Measurements from ENCODE around the gene BPIFB4. TPM values are rescaled to one million over a fixed set of nuclear protein-coding genes. Genes with fewer than 3 reads are reported as not detected.

Gene BPIFB4
- total RNA-seq, 2 experiments from 2014 or later = not detected

- H3K27ac Mint-ChIP-seq = no peak overlapping the region
- peaks cover 6% of the 10 kb centered on the region for H3K4me1 ChIP-seq (ENCODE audit: insufficient read depth, low read length)
- H3K36me3 ChIP-seq (ENCODE audit: insufficient read depth, low read length) = no peaks in the 10 kb centered on the region
- no peak for TF ChIP-seq CTCF (IDR thresholded peaks at IDR 0.05)
- no peaks in the 10 kb centered on the region for H3K27me3 ChIP-seq (ENCODE audit: control insufficient read depth in 1 of 2, insufficient read depth in 2 of 2, low read length in 2 of 2)
- no peak overlapping the region for H3K27ac ChIP-seq (ENCODE audit: low read depth in 1 of 2, low read length in 2 of 2)
- H3K27me3 Mint-ChIP-seq = no peaks in the 10 kb centered on the region
- ChIA-PET CTCF (no interaction called here), POLR2A (no interaction called here)
- no peak for DNase-seq
- no peak for ATAC-seq (ENCODE audit: poor library complexity)
- peaks cover 11% of the 10 kb centered on the region for H3K4me1 Mint-ChIP-seq (ENCODE audit: low read depth)
- no peaks in the 10 kb centered on the region for H3K36me3 Mint-ChIP-seq (ENCODE audit: low read depth)
- intact Hi-C loops (cut with DNase I, micrococcal nuclease) = loop anchor here (10.0 kb wide), 2 partner anchors 203 to 417 kb away; partner anchors contain the start of gene C20orf203 (in 1 of the 2)
- H3K9me3 Mint-ChIP-seq = no peaks in the 10 kb centered on the region
- H3K4me3 ChIP-seq (ENCODE audit: low read length) = no peak overlapping the region
- H3K4me3 Mint-ChIP-seq = no peak overlapping the region
- no peaks in the 10 kb centered on the region for H3K9me3 ChIP-seq (ENCODE audit: control insufficient read depth in 1 of 2, insufficient read depth in 1 of 2, low read length in 2 of 2)
These were observed 12.2 kb downstream of the BPIFB4 start for GRCh38 chr20:33091693-33092092.

GRCh38 chr20:33092361-33092760, 12.9 kb downstream of the BPIFB4 start:
- H3K9me3 ChIP-seq (ENCODE audit: control insufficient read depth in 1 of 2, insufficient read depth in 1 of 2, low read length in 2 of 2) = no peaks in the 10 kb centered on the region
- H3K36me3 Mint-ChIP-seq (ENCODE audit: low read depth) = no peaks in the 10 kb centered on the region
- no peaks in the 10 kb centered on the region for H3K36me3 ChIP-seq (ENCODE audit: insufficient read depth, low read length)
- no peaks in the 10 kb centered on the region for H3K27me3 Mint-ChIP-seq
- DNase-seq (no peak), ATAC-seq (ENCODE audit: poor library complexity) (no peak)
- no peak overlapping the region for H3K27ac ChIP-seq (ENCODE audit: low read depth in 1 of 2, low read length in 2 of 2)
- H3K4me1 Mint-ChIP-seq (ENCODE audit: low read depth) = peaks cover 11% of the 10 kb centered on the region
- H3K4me3 Mint-ChIP-seq = no peak overlapping the region
- POLR2A ChIA-PET = no interaction called here
- no peaks in the 10 kb centered on the region for H3K9me3 Mint-ChIP-seq
- CTCF ChIA-PET = no interaction called here
- H3K4me3 ChIP-seq (ENCODE audit: low read length) = no peak overlapping the region
- H3K27ac Mint-ChIP-seq = no peak overlapping the region
- TF ChIP-seq CTCF (IDR thresholded peaks at IDR 0.05) = no peak
- peaks cover 6% of the 10 kb centered on the region for H3K4me1 ChIP-seq (ENCODE audit: insufficient read depth, low read length)
- no peaks in the 10 kb centered on the region for H3K27me3 ChIP-seq (ENCODE audit: control insufficient read depth in 1 of 2, insufficient read depth in 2 of 2, low read length in 2 of 2)
- intact Hi-C loops (cut with DNase I, micrococcal nuclease) = loop anchor here (10.0 kb wide), 2 partner anchors 202 to 418 kb away; partner anchors contain the start of gene C20orf203 (in 1 of the 2)

GRCh38 chr20:33093074-33093473, 13.6 kb downstream of the BPIFB4 start:
- Histone ChIP-seq H3K9me3 (ENCODE audit: control insufficient read depth in 1 of 2, insufficient read depth in 1 of 2, low read length in 2 of 2) (no peaks in the 10 kb centered on the region), H3K4me3 (ENCODE audit: low read length) (no peak overlapping the region), H3K36me3 (ENCODE audit: insufficient read depth, low read length) (no peaks in the 10 kb centered on the region), H3K27ac (ENCODE audit: low read depth in 1 of 2, low read length in 2 of 2) (no peak overlapping the region), H3K4me1 (ENCODE audit: insufficient read depth, low read length) (peaks cover 6% of the 10 kb centered on the region), H3K27me3 (ENCODE audit: control insufficient read depth in 1 of 2, insufficient read depth in 2 of 2, low read length in 2 of 2) (no peaks in the 10 kb centered on the region)
- no peak for TF ChIP-seq CTCF (IDR thresholded peaks at IDR 0.05)
- Mint-ChIP-seq H3K27ac (no peak overlapping the region), H3K4me3 (no peak overlapping the region), H3K9me3 (no peaks in the 10 kb centered on the region), H3K36me3 (ENCODE audit: low read depth) (no peaks in the 10 kb centered on the region), H3K27me3 (no peaks in the 10 kb centered on the region), H3K4me1 (ENCODE audit: low read depth) (peaks cover 11% of the 10 kb centered on the region)
- intact Hi-C loops (cut with DNase I, micrococcal nuclease) = loop anchor here (10.0 kb wide), 2 partner anchors 202 to 418 kb away; partner anchors contain the start of gene C20orf203 (in 1 of the 2)
- ChIA-PET CTCF (no interaction called here), POLR2A (no interaction called here)
- DNase-seq (no peak), ATAC-seq (ENCODE audit: poor library complexity) (no peak)

Measured in CD4-positive, alpha-beta T cell (primary cell).